HepG2 (cell line): Measurements from ENCODE around the gene SPN. TPM values are rescaled to one million over a fixed set of nuclear protein-coding genes. Genes with fewer than 3 reads are reported as not detected.
"Not testable (repeated sequence)": the region's sequence is repeated elsewhere in the genome, so short reads cannot be mapped to it uniquely, and the experiment has no call there.

Experiments
- CEBPG ChIP-seq: IDR thresholded peaks from 2 replicates; pipeline ENCODE4 v1.6.1; 2016
- CREM ChIP-seq, 2 experiments: sonication (generic) in 1 of 2; formaldehyde crosslinking in 1 of 2; IDR thresholded peaks; 2 replicates each; pipeline versions ENCODE4 v1.4.0 to v1.6.1; 2016 to 2020; ENCODE audit warnings: antibody characterized with exemption in 1 of 2, mild to moderate bottlenecking in 1 of 2, missing genetic modification reagents in 1 of 2
- KDM2A ChIP-seq: sonication (generic); formaldehyde crosslinking; IDR thresholded peaks from 2 replicates; pipeline ENCODE4 v1.4.0; 2020; ENCODE audit warnings: low read depth, missing genetic modification reagents, borderline replicate concordance
- KMT2A ChIP-seq: sonication (generic); formaldehyde crosslinking; IDR thresholded peaks from 2 replicates; pipeline ENCODE4 v1.4.0; 2020; ENCODE audit warnings: missing genetic modification reagents
- MEIS2 ChIP-seq: sonication (generic); formaldehyde crosslinking; IDR thresholded peaks from 2 replicates; pipeline ENCODE4 v1.9.0; 2021; ENCODE audit warnings: mild to moderate bottlenecking, missing genetic modification reagents
- NFKB2 ChIP-seq: sonication (generic); formaldehyde crosslinking; IDR thresholded peaks from 2 replicates; pipeline ENCODE4 v1.4.0; 2020; ENCODE audit warnings: missing genetic modification reagents, borderline replicate concordance
- SOX13 ChIP-seq, 3 experiments: fragments of 450-650 bp in 1 of 3; sonication (generic) in 1 of 3; formaldehyde crosslinking in 1 of 3; IDR thresholded peaks in 2 of 3; conservative IDR thresholded peaks in 1 of 3; 2 replicates each; pipeline versions ENCODE4 v1.5.0 to v1.6.1; 2016 to 2020; ENCODE audit warnings: antibody characterized with exemption in 1 of 3, mild to moderate bottlenecking in 1 of 3, missing compliant biosample characterization in 1 of 3, missing genetic modification reagents in 1 of 3, moderate library complexity in 1 of 3
- SP5 ChIP-seq: IDR thresholded peaks from 2 replicates; pipeline ENCODE4 v1.6.1; 2016; ENCODE audit warnings: low read depth, borderline replicate concordance
- ZFP90 ChIP-seq: sonication (generic); formaldehyde crosslinking; IDR thresholded peaks from 2 replicates; pipeline ENCODE4 v1.8.0; 2022; ENCODE audit warnings: missing genetic modification reagents, mild to moderate bottlenecking, inconsistent platforms, borderline replicate concordance
- ZNF143 ChIP-seq: sonication (generic); formaldehyde crosslinking; IDR thresholded peaks from 2 replicates; pipeline ENCODE4 v1.4.0; 2020; ENCODE audit warnings: missing genetic modification reagents
- ZSCAN21 ChIP-seq: sonication (generic); formaldehyde crosslinking; IDR thresholded peaks from 2 replicates; pipeline ENCODE4 v1.8.0; 2022; ENCODE audit warnings: mild to moderate bottlenecking, missing genetic modification reagents, moderate library complexity, borderline replicate concordance
- polyA plus RNA-seq, 8 experiments: library from polyadenylated mRNA; depleted of rRNA in 3 of 8; stranded (reverse) in 7 of 8; unstranded in 1 of 8; fragments of >200 nt; fragmentation: Illumina TruSeq in 4 of 8; extraction: Trizol in 4 of 8; gene quantifications; 2 replicates each; pipeline versions ENCODE4 v1.2.1 to v1.2.3, GENCODE V29; 2011 to 2016; ENCODE audit warnings: low read depth in 4 of 8, missing spikeins in 1 of 8, mixed read lengths in 1 of 8; ENCODE audit not compliant: insufficient read depth in 1 of 8
- total RNA-seq, 5 experiments: library from RNA; depleted of rRNA; stranded (reverse); fragments of >200 nt; fragmentation: Illumina TruSeq; extraction: Trizol; gene quantifications; 2 replicates each; pipeline ENCODE4 v1.2.3, GENCODE V29; 2016; ENCODE audit warnings: low read depth in 1 of 5
- TF ChIP-seq, protein P1 (sequence below): sonication (generic); formaldehyde crosslinking; IDR thresholded peaks from 2 replicates; pipeline ENCODE4 v1.4.0; 2020; ENCODE audit warnings: missing genetic modification reagents
- TF ChIP-seq, protein P2 (sequence below): sonication (generic); formaldehyde crosslinking; IDR thresholded peaks from 2 replicates; pipeline ENCODE4 v1.4.0; 2020; ENCODE audit warnings: missing genetic modification reagents, borderline replicate concordance
- TF ChIP-seq, protein P3 (sequence below): sonication (generic); formaldehyde crosslinking; IDR thresholded peaks from 2 replicates; pipeline ENCODE4 v1.4.0; 2020; ENCODE audit warnings: low read depth, missing genetic modification reagents
- TF ChIP-seq, protein P4 (sequence below): sonication (generic); formaldehyde crosslinking; IDR thresholded peaks from 2 replicates; pipeline ENCODE4 v1.8.0; 2022; ENCODE audit warnings: missing genetic modification reagents, mild to moderate bottlenecking, moderate library complexity, borderline replicate concordance

SPN gene
- total and polyA plus RNA-seq, 2 of the 13 experiments (the other 11 are each of a cell fraction or from before 2014, with no cell fraction given), result 0.22 to 1.6 TPM

DNA sequence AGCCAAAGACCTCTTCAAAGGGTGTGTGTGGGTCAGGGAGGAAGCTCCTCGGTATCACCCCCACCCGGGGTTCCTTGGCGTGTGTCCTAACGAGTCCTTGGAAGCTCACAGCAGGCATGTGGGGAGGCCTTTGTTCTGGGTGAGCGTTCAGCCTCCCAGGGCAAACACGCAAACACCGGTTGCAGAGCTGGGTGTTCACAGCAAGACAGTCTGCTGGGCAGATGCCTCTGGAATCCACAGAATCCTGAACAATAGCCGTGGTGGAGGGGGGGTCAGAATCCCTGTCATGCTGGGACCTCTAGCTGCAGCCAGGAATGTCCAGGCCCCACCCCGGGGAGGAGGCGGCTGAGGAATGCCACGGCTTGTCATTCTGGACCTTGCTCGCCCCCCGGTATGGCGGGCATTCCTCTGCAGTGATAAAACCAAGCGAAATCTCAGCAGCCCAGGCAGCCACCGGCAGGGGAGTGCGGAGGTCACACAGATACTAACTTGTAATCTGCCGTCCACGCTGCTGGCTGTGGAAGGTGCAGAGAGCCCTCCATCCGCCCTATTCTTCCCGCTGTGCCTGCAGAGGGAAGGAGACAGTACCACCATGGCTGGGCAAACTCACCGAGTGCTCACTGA, 48.2 kb upstream of the SPN start (continued):
- TF ChIP-seq, protein P1, sequence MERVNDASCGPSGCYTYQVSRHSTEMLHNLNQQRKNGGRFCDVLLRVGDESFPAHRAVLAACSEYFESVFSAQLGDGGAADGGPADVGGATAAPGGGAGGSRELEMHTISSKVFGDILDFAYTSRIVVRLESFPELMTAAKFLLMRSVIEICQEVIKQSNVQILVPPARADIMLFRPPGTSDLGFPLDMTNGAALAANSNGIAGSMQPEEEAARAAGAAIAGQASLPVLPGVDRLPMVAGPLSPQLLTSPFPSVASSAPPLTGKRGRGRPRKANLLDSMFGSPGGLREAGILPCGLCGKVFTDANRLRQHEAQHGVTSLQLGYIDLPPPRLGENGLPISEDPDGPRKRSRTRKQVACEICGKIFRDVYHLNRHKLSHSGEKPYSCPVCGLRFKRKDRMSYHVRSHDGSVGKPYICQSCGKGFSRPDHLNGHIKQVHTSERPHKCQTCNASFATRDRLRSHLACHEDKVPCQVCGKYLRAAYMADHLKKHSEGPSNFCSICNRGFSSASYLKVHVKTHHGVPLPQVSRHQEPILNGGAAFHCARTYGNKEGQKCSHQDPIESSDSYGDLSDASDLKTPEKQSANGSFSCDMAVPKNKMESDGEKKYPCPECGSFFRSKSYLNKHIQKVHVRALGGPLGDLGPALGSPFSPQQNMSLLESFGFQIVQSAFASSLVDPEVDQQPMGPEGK (CRISPR knock-in tag), result peak; percentile 100
- peak; percentile 63; the same call in 1 of the 2 replicates for TF ChIP-seq ZNF143 (CRISPR knock-in tag)
- peak; percentile 63 for TF ChIP-seq CREM (IDR thresholded peaks at IDR 0.05)
- not testable (repeated sequence) for TF ChIP-seq CREM (CRISPR knock-in tag; IDR thresholded peaks at IDR 0.05)
- TF ChIP-seq KMT2A (CRISPR knock-in tag), result 0 out of 2 replicates have a peak, but pooled peaks have one; percentile 47
- TF ChIP-seq, protein P2, sequence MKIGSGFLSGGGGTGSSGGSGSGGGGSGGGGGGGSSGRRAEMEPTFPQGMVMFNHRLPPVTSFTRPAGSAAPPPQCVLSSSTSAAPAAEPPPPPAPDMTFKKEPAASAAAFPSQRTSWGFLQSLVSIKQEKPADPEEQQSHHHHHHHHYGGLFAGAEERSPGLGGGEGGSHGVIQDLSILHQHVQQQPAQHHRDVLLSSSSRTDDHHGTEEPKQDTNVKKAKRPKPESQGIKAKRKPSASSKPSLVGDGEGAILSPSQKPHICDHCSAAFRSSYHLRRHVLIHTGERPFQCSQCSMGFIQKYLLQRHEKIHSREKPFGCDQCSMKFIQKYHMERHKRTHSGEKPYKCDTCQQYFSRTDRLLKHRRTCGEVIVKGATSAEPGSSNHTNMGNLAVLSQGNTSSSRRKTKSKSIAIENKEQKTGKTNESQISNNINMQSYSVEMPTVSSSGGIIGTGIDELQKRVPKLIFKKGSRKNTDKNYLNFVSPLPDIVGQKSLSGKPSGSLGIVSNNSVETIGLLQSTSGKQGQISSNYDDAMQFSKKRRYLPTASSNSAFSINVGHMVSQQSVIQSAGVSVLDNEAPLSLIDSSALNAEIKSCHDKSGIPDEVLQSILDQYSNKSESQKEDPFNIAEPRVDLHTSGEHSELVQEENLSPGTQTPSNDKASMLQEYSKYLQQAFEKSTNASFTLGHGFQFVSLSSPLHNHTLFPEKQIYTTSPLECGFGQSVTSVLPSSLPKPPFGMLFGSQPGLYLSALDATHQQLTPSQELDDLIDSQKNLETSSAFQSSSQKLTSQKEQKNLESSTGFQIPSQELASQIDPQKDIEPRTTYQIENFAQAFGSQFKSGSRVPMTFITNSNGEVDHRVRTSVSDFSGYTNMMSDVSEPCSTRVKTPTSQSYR, result peak; percentile 38; the same call in 1 of the 2 replicates
- TF ChIP-seq CEBPG (CRISPR knock-in tag), result peak; percentile 40
- TF ChIP-seq KDM2A (CRISPR knock-in tag), result peak; percentile 69
- TF ChIP-seq SP5 (CRISPR knock-in tag), result peak; percentile 67; the same call in 1 of the 2 replicates
- 0 out of 2 replicates have a peak, but pooled peaks have one; percentile 68 for TF ChIP-seq MEIS2 (CRISPR knock-in tag)
- TF ChIP-seq ZSCAN21, result 0 out of 2 replicates have a peak, but pooled peaks have one; percentile 47
- TF ChIP-seq NFKB2 (CRISPR knock-in tag), result peak; percentile 70; the same call in 1 of the 2 replicates
- TF ChIP-seq SOX13 (IDR thresholded peaks at IDR 0.05), result peak; percentile 95
- peak in 1 of 2 experiments; percentile 97; a peak in 2 of 4 replicates for TF ChIP-seq SOX13 (CRISPR knock-in tag; conservative IDR thresholded peaks at IDR 0.05 in 1 of 2, IDR thresholded peaks at IDR 0.05 in 1 of 2)
- TF ChIP-seq ZFP90 (CRISPR knock-in tag), result peak; percentile 81
- TF ChIP-seq, protein P3, sequence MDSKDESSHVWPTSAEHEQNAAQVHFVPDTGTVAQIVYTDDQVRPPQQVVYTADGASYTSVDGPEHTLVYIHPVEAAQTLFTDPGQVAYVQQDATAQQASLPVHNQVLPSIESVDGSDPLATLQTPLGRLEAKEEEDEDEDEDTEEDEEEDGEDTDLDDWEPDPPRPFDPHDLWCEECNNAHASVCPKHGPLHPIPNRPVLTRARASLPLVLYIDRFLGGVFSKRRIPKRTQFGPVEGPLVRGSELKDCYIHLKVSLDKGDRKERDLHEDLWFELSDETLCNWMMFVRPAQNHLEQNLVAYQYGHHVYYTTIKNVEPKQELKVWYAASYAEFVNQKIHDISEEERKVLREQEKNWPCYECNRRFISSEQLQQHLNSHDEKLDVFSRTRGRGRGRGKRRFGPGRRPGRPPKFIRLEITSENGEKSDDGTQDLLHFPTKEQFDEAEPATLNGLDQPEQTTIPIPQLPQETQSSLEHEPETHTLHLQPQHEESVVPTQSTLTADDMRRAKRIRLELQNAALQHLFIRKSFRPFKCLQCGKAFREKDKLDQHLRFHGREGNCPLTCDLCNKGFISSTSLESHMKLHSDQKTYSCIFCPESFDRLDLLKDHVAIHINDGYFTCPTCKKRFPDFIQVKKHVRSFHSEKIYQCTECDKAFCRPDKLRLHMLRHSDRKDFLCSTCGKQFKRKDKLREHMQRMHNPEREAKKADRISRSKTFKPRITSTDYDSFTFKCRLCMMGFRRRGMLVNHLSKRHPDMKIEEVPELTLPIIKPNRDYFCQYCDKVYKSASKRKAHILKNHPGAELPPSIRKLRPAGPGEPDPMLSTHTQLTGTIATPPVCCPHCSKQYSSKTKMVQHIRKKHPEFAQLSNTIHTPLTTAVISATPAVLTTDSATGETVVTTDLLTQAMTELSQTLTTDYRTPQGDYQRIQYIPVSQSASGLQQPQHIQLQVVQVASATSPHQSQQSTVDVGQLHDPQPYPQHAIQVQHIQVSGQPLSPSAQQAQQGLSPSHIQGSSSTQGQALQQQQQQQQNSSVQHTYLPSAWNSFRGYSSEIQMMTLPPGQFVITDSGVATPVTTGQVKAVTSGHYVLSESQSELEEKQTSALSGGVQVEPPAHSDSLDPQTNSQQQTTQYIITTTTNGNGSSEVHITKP (CRISPR knock-in tag), result peak; percentile 66; the same call in 1 of the 2 replicates
- TF ChIP-seq, protein P4, sequence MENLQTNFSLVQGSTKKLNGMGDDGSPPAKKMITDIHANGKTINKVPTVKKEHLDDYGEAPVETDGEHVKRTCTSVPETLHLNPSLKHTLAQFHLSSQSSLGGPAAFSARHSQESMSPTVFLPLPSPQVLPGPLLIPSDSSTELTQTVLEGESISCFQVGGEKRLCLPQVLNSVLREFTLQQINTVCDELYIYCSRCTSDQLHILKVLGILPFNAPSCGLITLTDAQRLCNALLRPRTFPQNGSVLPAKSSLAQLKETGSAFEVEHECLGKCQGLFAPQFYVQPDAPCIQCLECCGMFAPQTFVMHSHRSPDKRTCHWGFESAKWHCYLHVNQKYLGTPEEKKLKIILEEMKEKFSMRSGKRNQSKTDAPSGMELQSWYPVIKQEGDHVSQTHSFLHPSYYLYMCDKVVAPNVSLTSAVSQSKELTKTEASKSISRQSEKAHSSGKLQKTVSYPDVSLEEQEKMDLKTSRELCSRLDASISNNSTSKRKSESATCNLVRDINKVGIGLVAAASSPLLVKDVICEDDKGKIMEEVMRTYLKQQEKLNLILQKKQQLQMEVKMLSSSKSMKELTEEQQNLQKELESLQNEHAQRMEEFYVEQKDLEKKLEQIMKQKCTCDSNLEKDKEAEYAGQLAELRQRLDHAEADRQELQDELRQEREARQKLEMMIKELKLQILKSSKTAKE (CRISPR knock-in tag), result peak; percentile 66; the same call in 1 of the 2 replicates
